GM19043 (cell line): ENCODE results near the gene C17orf100.

Experiments used
- ATAC-seq: cut with Tn5 transposase; IDR thresholded peaks from one replicate; pipeline ENCODE4 v1.9.1; 2021; ENCODE audit warnings: low read depth; ENCODE audit not compliant: unreplicated experiment

Gene C17orf100

DNA sequence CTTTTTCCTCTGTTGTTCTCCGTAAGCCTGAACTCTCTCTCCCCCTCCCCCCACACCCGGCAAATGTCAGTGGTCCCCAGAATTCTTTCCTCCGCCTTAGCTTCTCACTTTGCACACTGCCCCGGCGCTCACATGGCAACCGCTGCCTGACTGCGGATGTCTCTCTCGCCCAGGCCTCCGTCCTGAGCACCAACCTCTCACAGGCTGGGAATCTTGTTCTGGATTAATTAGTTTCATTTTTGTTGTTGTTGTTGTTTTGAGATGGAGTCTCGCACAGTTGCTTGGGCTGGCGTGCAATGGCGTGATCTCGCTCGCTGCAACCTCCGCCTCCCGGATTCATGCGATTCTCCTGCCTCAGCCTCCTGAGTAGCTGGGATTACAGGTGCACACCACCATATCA lies 16.7 kb downstream of the C17orf100 start:
- ATAC-seq, result no peak

GRCh38 chr17:6668727-6669425 lies 17.3 kb downstream of the C17orf100 start:
- ATAC-seq, result no peak

- ATAC-seq, result no peak
Observed at GRCh38 chr17:6669479-6670212, 18.1 kb downstream of the C17orf100 start.

- no peak for ATAC-seq
Observed at GRCh38 chr17:6670571-6670970, 19.0 kb downstream of the C17orf100 start.

GRCh38 chr17:6670999-6671398 lies 19.4 kb downstream of the C17orf100 start:
- ATAC-seq, result no peak

DNA sequence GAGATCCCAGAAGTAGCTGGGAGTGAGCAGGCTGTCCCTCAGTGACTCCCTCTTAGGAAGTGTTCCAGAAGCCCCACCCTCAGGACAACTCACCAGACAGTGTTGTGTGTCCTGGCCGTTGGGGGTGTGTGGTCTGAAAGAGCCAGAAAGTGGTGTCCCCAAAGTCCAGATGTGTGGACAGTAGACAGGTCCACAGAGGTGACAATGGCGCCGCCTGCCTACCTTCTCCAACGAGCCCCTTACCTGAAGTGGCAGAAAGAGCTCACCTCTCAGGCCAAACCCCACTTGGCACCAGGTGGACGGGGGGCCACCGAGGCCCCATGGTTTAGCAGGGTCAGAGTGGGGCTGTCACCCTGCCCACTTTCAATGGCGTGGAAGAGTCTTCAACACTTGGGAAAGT lies 19.9 kb downstream of the C17orf100 start:
- no peak for ATAC-seq

GRCh38 chr17:6674586-6674985 lies 23.0 kb downstream of the C17orf100 start:
- ATAC-seq, result no peak

DNA sequence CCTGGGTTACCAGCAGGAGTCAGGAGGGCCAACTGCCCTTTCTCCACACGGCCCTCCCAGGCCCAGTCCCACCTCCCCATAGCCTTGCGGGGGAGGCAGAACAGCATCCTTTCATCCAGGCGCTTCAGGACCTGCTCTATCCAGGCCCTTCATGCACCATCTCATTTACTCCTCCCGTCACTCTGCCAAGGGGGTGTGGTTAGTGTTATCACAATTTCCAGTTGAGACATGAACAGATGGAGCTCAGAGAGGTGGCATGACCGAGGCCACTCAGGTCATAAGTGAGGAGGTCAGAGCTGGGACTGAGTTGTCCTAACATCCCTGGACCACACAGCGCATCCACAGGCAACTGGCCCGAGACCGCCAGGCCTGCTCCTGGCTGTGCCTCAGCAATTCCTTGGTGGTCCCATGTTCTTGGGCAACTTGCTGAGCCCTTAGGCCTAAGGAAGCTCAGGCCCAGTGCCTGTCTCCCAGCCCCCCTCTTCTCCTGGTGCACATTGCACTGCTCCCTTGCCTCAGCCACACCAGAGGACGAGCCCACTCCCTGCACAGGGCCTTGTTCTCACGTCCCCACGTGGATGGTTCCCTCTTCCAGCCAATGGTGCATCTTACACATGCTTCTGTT lies 23.8 kb downstream of the C17orf100 start:
- ATAC-seq, result no peak

- no peak for ATAC-seq
Observed at GRCh38 chr17:6676802-6677157, 25.2 kb downstream of the C17orf100 start.

GRCh38 chr17:6677158-6677831 lies 25.7 kb downstream of the C17orf100 start:
- no peak for ATAC-seq

GRCh38 chr17:6677946-6678345 lies 26.4 kb downstream of the C17orf100 start:
- no peak for ATAC-seq

DNA sequence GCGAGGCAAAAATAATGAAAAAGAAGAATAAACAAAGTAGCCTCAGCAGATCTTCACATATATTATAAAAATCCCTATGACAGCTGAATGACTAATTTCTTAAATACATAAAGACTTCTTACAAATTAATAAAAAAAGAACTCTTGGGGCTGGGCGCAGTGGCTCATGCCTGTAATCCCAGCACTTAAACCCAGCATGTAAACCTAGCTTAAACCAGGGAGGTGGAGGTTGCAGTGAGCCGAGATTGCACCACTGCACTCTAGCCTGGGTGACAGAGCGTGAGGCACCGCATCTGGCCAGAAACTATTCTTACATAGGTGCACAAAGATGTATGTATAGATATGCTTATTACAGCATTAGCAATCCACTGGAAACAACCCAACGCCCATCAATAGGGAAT lies 27.7 kb downstream of the C17orf100 start:
- no peak for ATAC-seq

GRCh38 chr17:6681176-6681575 lies 29.6 kb downstream of the C17orf100 start:
- ATAC-seq, result no peak

DNA sequence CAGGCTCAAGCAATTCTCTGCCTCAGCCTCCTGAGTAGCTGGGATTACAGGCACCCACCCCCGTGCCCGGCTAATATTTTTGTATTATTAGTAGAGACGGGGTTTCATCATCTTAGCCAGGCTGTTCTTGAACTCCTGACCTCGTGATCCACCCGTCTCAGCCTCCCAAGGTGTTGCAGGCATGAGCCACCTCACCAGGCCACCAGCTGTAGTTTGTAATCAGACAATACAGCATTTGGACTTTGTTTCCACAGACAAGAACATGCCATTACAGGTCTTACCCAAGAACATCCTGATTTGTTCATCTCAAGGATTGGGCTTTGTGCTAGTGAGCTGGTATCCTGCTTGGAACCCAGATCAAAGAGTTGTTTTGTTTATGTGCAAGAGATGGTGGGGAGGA lies 30.1 kb downstream of the C17orf100 start:
- ATAC-seq, result no peak

DNA sequence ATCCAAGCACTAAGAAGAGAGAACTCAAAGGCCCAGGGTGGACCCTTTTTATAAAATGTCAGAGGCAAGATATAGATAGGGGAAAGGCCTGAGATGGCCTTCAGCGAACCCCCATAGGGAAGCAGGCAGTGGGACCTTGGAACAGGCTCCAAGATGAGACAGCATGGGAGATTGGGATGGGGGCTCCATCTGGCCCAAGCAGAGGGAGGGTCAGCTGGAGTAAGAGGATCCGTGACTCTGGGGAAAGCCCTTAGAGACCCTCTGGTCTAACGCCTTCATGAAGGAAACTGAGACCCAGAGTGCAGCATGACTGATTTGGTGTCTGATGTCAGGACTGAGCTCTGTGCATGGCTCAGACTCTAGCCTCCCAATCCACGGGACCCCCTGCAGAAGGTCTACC lies 30.8 kb downstream of the C17orf100 start:
- ATAC-seq, result no peak

GRCh38 chr17:6683081-6683684 lies 31.6 kb downstream of the C17orf100 start:
- no peak for ATAC-seq

DNA sequence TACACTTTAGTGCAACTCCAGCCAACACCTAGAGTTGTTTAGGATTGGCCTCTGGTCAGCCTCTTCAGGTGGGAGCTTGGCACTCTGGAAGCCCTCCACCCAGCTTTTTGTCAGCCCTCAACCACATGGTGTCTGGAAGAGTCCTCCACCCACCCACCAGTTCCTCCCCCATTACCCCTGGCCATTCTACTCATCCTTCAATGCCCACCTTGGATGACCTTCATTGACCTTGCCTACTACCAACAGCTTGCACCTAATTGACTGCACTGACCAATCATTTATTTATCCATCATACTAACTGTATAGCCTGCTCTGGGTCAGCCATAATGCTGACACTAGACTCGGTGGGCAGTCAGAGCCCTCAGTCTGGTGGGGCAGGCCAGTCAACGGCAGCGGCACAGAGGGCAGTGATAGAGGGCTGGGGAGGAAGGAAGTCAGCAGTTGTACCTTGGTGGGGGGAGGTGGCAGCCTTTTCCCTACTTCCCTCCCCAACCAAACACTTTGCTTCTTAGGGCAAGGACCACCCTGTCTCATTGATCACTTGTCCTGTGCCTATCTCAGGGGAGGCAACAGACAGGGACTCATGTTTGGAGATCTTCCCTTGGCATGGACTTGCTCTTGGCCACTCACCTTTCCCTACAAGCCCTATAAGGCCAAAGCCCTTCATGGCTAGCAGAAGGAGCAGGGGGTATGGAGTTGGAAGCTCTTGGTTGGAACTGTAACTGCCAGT lies 32.3 kb downstream of the C17orf100 start:
- ATAC-seq, result no peak

GRCh38 chr17:6684460-6684783 lies 32.9 kb downstream of the C17orf100 start:
- ATAC-seq, result no peak

DNA sequence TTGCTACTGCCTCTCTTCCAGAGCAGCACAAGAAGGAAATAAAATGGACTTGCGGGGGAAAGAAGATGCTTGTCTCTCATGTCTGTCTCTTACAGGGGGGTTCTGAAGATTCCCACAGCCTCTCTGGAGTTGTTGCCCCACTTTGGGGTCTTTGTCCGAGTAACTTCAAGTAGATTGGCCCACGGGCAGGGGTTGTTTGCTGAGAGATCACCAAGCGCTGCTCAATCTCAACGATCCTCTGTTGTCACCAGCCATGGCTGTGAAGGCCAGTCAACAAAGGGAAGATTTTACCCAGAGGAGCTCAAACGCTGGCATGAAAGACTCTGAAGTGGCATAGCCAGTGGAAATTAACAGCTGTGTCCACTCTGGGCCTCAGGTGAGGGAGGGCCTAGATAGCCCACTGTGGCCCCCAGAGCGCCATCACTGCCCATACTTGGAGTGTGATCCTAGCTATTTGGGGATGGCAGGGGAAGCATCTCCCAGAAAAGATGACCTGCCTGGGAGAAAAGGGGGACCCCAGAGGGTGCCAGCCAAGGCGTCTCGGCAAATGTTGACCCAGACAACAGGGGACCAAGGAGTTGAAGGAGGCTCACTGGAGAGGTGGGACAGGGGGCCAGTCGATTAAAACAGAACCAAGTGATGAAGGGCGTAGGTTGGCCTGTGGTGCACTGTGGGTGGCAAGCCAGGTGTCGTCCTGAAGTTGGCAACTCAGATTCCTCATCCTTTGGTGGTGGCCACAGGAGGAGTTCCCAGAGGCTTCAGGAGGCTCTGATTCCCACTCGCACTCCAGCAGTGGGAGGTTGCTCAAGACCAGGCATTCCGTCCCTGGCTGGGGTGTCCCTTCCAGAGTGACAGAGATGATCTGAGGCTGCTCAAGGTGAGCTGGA lies 33.6 kb downstream of the C17orf100 start:
- ATAC-seq, result no peak
